Loucy (cell line): ENCODE data around the gene PAK4.

Source experiments
- H2AFZ ChIP-seq: fragments of 200-600 bp; sonication (generic); 2 replicates; pipeline ENCODE4 v1.6.0; 2016; ENCODE audit warnings: antibody characterized with exemption, mild to moderate bottlenecking, low read length, moderate library complexity
- H3F3A ChIP-seq: fragments of 200-600 bp; 2 replicates; pipeline ENCODE4 v1.6.0; 2016; ENCODE audit warnings: antibody characterized with exemption, low read depth, mild to moderate bottlenecking
- H3K27me3 ChIP-seq: fragments of 200-600 bp; sonication (generic); 2 replicates; pipeline ENCODE4 v1.6.1; 2014; ENCODE audit warnings: low read length, mild to moderate bottlenecking; ENCODE audit not compliant: insufficient read depth, poor library complexity, severe bottlenecking
- H3K36me3 ChIP-seq: fragments of 200-600 bp; sonication (generic); 2 replicates; pipeline ENCODE4 v1.6.1; 2016; ENCODE audit warnings: low read length; ENCODE audit not compliant: insufficient read depth
- H3K4me1 ChIP-seq: fragments of 200-600 bp; sonication (generic); 2 replicates; pipeline ENCODE4 v1.5.1; 2014; ENCODE audit warnings: low read length, mild to moderate bottlenecking; ENCODE audit not compliant: insufficient read depth, poor library complexity, severe bottlenecking
- H3K4me2 ChIP-seq: fragments of 200-600 bp; sonication (generic); 2 replicates; pipeline ENCODE4 v1.6.0; 2014; ENCODE audit warnings: antibody characterized with exemption, low read length, low read depth, mild to moderate bottlenecking; ENCODE audit not compliant: poor library complexity, severe bottlenecking
- H3K4me3 ChIP-seq: fragments of 200-600 bp; sonication (generic); 2 replicates; pipeline ENCODE4 v1.5.1; 2014; ENCODE audit warnings: low read length, mild to moderate bottlenecking, mixed read lengths; ENCODE audit not compliant: poor library complexity, severe bottlenecking
- H3K79me2 ChIP-seq: fragments of 200-600 bp; sonication (generic); 2 replicates; pipeline ENCODE4 v1.6.1; 2014; ENCODE audit warnings: low read length; ENCODE audit not compliant: insufficient read depth
- H3K9ac ChIP-seq: fragments of 200-600 bp; sonication (generic); 2 replicates; pipeline ENCODE4 v1.6.0; 2014; ENCODE audit warnings: mild to moderate bottlenecking, low read depth, low read length, moderate library complexity; ENCODE audit not compliant: poor library complexity, severe bottlenecking
- H3K9me2 ChIP-seq: fragments of 200-600 bp; sonication (generic); replicated peaks from 2 replicates; pipeline ENCODE4 v1.6.1; 2016; ENCODE audit warnings: low read depth, low read length, mixed read lengths
- H3K9me3 ChIP-seq: fragments of 200-600 bp; sonication (generic); 2 replicates; pipeline ENCODE4 v1.6.1; 2014; ENCODE audit warnings: mild to moderate bottlenecking, antibody characterized with exemption, low read length, low read depth; ENCODE audit not compliant: insufficient read depth
- H4K20me1 ChIP-seq: fragments of 200-600 bp; sonication (generic); 2 replicates; pipeline ENCODE4 v1.6.0; 2014; ENCODE audit warnings: antibody characterized with exemption, low read length, mild to moderate bottlenecking; ENCODE audit not compliant: insufficient read depth, poor library complexity, severe bottlenecking
- EZH2phosphoT487 ChIP-seq: fragments of 200-600 bp; IDR thresholded peaks from 2 replicates; pipeline ENCODE4 v1.6.1; 2018; ENCODE audit warnings: antibody characterized with exemption, mild to moderate bottlenecking, moderate library complexity, borderline replicate concordance
- TF ChIP-seq, protein P1 (sequence below): fragments of 200-600 bp; sonication (generic); conservative IDR thresholded peaks from 2 replicates; pipeline ENCODE4 v1.5.1; 2014; ENCODE audit warnings: mild to moderate bottlenecking, antibody characterized with exemption, low read length

Gene PAK4

DNA sequence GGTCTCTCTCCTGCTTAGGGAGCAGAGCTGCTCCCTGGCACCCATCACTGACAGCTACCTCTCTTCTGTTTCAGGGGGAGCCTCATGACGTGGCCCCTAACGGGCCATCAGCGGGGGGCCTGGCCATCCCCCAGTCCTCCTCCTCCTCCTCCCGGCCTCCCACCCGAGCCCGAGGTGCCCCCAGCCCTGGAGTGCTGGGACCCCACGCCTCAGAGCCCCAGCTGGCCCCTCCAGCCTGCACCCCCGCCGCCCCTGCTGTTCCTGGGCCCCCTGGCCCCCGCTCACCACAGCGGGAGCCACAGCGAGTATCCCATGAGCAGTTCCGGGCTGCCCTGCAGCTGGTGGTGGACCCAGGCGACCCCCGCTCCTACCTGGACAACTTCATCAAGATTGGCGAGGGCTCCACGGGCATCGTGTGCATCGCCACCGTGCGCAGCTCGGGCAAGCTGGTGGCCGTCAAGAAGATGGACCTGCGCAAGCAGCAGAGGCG, 48.0 kb downstream of the PAK4 start:
- Histone ChIP-seq H3K4me3 (no peak overlapping the region), H3K4me2 (no peak overlapping the region), H2AFZ (no peak overlapping the region), H3K9me3 (no peaks in the 10 kb centered on the region), H3F3A (no peaks in the 10 kb centered on the region), H3K9ac (no peak overlapping the region), H3K9me2 (no peaks in the 10 kb centered on the region), H3K36me3 (peaks cover 62% of the 10 kb centered on the region; the same call in 1 of the 2 replicates), H4K20me1 (no peaks in the 10 kb centered on the region), H3K79me2 (no peaks in the 10 kb centered on the region), H3K27me3 (no peaks in the 10 kb centered on the region), H3K4me1 (no peaks in the 10 kb centered on the region)
- TF ChIP-seq, protein P1, sequence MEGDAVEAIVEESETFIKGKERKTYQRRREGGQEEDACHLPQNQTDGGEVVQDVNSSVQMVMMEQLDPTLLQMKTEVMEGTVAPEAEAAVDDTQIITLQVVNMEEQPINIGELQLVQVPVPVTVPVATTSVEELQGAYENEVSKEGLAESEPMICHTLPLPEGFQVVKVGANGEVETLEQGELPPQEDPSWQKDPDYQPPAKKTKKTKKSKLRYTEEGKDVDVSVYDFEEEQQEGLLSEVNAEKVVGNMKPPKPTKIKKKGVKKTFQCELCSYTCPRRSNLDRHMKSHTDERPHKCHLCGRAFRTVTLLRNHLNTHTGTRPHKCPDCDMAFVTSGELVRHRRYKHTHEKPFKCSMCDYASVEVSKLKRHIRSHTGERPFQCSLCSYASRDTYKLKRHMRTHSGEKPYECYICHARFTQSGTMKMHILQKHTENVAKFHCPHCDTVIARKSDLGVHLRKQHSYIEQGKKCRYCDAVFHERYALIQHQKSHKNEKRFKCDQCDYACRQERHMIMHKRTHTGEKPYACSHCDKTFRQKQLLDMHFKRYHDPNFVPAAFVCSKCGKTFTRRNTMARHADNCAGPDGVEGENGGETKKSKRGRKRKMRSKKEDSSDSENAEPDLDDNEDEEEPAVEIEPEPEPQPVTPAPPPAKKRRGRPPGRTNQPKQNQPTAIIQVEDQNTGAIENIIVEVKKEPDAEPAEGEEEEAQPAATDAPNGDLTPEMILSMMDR, result no peak
- TF ChIP-seq EZH2phosphoT487, result no peak

DNA sequence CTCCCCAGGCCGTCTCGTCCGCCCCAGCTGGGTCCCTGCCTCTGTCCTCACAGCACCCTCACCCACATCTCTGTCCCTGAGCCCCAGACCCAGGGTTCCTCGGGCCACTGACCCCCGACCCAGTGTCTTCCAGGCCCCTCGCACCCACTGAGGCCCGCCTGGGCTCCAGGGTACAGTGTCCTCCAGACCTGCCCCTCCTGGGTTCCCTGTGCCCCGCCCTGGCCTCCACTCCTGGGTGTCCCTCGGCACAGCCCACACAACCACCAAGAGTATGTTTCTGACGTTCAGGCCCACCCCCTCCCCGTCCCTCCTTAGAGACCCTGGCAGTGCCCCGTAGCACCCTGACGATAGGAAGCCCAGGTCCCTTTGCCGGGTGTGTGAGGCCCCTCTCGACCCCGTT, 48.6 kb downstream of the PAK4 start:
- Histone ChIP-seq H3K9me2 (no peaks in the 10 kb centered on the region), H3K4me1 (no peaks in the 10 kb centered on the region), H2AFZ (no peak overlapping the region), H3K4me3 (no peak overlapping the region), H3K79me2 (no peaks in the 10 kb centered on the region), H3K36me3 (peaks cover 67% of the 10 kb centered on the region; the same call in 1 of the 2 replicates), H3K27me3 (no peaks in the 10 kb centered on the region), H3K9me3 (no peaks in the 10 kb centered on the region), H4K20me1 (no peaks in the 10 kb centered on the region), H3K4me2 (no peak overlapping the region), H3F3A (no peaks in the 10 kb centered on the region), H3K9ac (no peak overlapping the region)
- no peak for TF ChIP-seq EZH2phosphoT487
- TF ChIP-seq, protein P1, result no peak

DNA sequence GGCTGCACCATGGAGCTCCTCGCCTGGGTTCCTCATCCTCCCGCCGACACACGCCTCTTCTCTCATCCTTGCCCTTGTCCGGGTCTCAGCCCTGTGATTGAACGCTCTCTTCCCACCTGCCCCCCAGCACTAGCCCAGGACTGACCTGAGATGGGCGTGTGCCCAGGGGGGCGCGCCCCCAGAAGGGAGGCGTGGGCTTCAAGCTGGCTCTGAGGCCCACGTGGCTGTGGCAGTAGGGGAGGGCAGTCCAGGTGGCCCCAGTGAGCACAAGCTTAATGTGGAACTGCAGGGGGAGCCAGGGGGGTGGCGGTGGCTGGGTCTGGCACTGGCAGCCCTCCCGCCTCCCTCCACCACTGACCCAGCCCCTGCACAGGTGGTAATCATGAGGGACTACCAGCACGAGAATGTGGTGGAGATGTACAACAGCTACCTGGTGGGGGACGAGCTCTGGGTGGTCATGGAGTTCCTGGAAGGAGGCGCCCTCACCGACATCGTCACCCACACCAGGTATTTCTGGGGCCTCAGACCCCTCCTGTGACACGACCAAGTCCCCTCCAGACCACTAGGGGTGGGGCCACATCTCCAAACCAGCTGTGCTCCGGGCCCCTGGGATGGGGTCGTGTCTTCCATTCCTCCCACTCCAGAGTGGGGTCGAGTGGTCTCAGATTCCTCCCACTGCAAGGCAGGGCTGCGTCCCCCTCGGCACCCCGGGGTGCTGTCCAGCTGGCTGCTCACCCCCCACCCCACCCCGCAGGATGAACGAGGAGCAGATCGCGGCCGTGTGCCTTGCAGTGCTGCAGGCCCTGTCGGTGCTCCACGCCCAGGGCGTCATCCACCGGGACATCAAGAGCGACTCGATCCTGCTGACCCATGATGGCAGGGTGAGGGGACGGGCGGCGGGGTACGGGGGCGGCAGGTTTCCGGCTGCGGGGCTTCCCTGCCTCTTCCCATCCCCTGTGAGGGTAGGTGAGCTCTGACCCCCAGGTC, 49.3 kb downstream of the PAK4 start:
- no peaks in the 10 kb centered on the region for H3F3A ChIP-seq
- no peaks in the 10 kb centered on the region for H3K79me2 ChIP-seq
- TF ChIP-seq EZH2phosphoT487, result no peak
- TF ChIP-seq, protein P1, result no peak
- H4K20me1 ChIP-seq, result no peaks in the 10 kb centered on the region
- no peak overlapping the region for H3K9ac ChIP-seq
- no peaks in the 10 kb centered on the region for H3K27me3 ChIP-seq
- peaks cover 69% of the 10 kb centered on the region; the same call in 1 of the 2 replicates for H3K36me3 ChIP-seq
- H2AFZ ChIP-seq, result no peak overlapping the region
- no peak overlapping the region for H3K4me2 ChIP-seq
- no peaks in the 10 kb centered on the region for H3K9me2 ChIP-seq
- no peaks in the 10 kb centered on the region for H3K4me1 ChIP-seq
- no peak overlapping the region for H3K4me3 ChIP-seq
- H3K9me3 ChIP-seq, result no peaks in the 10 kb centered on the region
